HG03025 (cell line): ENCODE data around the gene UNC45A.

Experiments used
- ATAC-seq: cut with Tn5 transposase; IDR thresholded peaks from one replicate; pipeline ENCODE4 v1.9.1; 2021; ENCODE audit warnings: mild to moderate bottlenecking, moderate library complexity; ENCODE audit not compliant: unreplicated experiment, low FRiP score

UNC45A gene

DNA sequence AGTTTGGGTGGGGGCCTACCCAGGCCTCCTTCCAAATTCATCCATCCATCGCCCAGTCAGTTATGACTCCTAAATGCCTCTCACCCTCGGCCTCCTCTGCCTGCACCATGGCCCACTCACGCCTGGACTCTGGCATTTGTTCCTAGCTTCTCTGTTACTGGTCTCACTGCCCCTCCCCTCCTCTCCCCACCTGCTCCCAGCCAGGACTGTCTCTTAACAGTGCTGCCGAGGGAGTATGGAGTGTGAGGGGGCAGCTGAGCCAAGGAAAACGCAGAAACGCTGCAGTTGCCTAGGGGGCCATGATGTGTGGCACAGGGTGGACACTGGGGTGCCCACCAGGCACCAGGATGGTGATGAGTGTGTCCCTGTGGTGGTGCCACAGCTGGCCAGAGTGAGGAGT lies 22.7 kb downstream of the UNC45A start:
- no peak for ATAC-seq

DNA sequence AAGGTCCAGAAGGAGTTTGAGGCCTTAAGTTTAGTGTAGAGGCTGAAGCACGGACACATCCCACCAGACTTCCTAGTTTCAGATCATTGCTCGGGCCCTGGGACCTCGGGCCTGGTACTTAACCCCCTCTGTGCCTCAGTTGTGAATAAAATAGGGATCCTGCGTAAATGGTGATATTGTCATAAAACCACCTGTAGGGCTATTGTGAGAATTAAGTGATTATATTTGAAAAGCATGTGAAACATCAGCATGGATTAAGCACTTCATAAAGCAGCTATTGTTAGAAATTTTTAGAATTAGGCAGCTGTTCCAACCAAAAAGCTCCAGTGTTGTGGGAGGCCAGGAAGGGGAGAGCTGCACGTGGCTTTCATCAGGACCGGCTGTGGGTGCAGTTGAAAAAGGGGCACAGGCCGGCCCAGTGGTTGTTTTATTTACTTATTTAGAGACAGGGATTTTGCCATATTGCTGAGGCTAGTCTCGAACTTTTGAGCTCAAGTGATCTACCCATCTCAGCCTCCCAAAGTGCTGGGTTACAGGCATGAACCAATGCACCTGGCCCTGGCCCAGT lies 24.0 kb downstream of the UNC45A start:
- ATAC-seq = no peak

DNA sequence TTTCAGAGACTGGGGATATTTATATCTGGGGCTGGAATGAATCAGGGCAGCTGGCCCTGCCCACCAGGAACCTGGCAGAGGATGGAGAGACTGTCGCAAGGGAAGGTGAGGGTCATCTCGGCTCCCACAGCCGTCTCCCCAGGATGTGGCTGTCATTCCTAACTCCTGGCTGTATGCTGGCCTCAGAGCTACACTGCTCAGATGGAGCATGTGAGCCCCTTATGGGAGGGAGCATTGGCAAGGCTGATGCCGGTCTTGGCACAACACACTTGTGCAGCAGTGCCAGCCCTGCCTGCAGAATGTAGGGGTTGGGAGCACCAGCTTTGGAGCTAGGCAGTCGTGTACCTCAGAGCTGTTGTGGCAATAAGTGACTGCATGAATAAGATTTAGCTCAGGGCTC lies 24.8 kb downstream of the UNC45A start:
- no peak for ATAC-seq

DNA sequence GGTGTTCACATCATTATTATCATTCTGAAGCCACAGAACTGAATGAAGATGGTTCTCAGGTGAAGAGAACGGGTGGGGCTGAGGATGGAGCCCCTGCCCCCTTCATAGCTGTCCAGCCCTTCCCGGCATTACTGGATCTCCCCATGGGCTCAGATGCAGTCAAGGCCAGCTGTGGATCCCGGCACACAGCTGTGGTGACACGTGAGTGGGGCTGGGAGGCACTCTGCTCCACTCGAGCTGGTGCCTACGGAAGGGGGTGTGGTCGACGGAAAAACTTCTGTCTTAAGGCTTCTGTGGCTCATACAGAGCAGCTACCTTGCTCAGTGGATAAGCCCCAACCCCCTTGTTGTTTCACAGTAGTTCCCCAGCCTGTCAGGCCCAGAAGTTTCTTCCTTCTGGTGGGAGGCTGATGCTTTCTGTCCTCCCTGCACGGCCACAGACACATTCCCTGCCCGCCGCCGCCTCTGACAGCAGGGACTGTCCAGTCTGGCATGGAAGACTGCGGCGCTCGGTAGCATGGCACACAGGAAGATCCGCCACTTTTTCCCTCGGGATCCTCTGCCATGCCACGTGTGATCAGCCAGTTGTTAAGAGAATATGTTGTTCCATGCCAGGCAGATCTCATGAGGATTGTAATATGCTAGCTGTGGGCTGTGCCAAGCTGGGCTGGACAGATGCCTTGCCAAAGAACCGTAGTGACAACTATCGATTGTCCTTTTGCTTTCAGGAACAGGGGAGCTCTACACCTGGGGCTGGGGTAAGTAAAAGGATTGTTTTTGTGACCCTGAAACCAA lies 25.4 kb downstream of the UNC45A start:
- no peak for ATAC-seq

DNA sequence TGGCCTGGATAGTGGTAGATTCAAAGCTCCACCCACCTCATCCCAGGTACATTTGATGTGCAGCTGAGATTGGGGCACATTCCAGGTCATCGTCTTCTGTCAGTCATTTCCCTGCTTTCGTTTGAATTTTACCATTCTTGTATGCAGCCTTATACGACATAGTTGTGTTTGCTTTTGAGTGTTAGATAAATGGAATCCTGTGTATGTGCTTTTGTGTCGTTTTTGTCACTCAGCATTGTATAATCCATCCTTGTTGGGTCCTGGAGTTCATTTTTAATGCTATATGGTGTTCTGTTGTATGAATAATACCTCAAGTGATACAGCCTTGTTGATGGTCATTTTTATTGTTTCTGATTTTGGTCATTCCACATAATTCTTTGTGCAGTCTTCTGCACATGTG lies 26.9 kb downstream of the UNC45A start:
- no peak for ATAC-seq

DNA sequence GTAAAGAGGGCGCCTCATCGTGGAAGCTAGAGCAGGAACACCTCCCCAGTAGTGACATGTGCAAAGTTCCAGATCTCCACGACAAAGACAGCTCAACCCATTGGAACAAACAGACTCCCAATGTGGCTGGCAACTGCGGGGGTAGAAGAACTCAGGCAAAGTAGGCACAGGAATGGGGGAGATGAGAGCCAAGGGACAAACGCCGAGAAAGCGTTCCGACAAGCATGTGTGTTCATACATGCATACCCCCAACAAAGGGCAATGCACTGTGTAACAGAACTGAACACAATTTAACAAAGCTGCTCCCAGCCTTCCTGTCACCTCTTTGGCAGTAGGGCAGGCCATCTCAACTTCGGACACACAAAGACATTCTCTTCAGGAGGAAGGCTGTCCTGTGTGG lies 31.2 kb downstream of the UNC45A start:
- ATAC-seq = no peak

DNA sequence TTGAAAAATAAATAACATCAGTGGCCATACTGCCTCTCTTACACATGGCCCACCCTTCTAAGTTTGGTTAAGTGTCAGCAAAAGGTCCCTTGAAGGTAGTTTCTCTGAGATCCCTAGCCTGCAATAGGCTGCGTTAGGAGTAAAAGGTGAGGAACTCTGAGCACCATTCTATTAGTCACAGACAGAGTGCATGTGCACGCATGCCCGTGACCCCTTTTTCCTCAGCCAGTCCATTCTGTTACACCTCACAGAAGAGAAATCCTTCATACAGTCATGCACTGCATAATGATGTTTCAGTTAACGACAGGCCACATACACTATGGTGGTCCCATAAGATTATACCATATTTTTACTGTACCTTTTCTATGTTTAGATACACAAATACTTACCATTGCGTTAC lies 32.1 kb downstream of the UNC45A start:
- ATAC-seq = no peak

DNA sequence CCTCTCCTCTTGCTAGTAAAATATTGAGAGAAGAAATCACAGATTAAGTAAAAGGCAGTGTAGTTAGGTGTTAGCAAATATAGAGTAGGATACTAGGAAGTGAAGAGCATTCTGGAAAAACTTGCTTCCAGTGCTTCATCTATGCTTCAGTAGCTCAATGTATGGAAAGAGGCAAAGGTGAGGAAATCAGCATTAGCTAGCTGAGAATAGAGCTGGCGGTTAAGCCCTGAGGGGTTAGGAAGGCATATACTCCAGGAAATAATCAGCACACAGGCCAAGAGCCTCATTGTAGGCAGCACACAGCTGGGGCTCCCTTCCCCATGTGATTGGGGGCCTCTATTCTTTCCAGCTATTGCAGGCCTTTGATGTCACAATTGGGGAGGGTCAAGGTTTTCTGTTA lies 33.3 kb downstream of the UNC45A start:
- no peak for ATAC-seq

DNA sequence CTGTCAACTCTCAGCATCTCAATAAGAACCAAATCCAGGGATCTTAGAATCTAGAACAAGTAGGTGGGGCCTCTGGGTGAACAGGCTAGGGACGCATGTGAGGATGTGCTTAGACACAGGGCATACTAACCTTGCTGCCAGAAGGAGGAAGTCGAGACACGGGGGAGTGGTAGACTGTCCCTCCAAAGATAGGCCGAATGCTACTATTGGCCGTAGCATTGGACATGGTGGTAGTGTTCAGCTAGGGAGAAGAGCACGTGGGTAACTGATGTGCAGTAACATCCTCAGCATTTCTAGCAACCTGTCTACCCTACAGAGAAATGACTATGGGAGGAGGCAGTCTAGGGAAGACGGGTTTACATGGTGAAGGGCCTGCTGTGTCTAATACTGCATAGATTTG lies 35.2 kb downstream of the UNC45A start:
- ATAC-seq = no peak

DNA sequence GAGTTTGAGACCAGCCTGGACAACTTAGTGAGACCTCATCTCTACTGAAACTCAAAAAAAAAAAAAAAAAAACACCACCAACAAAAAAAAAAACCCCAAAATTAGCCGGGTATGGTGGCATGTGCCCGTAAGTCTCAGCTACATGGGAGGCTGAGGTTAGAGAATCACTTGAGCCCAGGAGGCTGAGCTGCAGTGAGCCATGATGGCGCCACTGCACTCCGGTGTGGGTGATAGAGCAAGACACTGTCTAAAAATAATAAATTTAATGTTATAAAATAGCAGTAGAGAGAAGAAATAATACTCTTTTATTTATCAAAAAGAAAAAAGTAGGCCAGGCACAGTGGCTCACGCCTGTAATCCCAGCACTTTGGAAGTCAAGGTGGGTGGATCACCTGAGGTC lies 37.0 kb downstream of the UNC45A start:
- ATAC-seq = no peak

DNA sequence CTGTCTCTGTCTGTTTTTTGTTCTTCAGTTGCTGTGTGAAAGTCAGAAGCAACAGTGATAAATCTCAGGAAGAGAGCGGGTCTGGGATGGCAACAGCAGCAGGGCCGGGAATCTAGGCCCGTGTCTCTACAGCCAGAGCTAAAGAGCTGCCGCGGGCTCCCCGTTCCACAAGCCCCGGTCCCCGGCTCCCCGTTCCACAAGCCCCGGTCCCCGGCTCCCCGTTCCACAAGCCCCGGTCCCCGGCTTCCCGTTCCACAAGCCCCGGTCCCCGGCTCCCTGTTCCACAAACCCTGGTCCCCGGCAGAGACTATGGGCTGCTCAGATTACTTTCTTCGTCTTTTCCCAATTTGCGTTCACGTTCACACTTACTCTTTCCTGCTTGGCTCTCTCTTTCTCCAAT lies 39.1 kb downstream of the UNC45A start:
- ATAC-seq = no peak

DNA sequence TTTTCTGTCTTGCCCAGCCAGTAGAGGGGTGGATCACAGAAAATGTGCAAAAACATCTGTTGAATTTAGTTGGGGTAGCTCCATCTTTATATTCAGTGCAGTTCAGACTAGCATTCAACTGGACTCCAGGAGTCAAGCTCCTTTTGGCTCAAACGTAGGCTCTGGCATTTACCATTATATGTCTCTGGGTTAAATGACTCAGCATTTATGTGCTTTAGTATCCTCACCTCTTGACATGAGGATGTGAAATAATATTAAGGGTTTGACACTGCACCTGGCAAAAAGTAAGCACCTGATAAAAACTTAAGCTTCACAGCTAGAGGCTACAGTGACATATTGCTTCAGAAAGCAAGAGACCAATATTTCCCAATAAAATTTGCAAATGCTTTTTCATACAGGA lies 44.5 kb downstream of the UNC45A start:
- no peak for ATAC-seq

DNA sequence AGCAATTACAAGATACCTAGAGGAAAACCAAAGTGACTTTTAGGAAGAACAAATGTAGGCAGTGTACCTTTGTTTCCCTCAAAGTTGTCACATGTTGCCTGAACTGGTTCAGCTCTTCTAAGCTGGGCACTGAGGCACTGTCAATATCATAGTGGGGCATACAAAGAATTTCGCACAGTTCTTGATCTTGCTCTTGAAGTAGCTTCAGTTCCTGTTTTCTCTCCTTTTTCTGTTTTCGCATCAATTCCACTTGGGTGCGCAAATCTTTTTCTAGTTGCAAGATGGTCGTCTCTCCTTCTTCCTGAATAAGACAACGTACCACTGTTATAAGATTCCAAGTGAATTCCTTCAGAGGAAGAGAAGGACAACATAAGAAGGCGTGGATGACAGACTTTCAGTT lies 46.6 kb downstream of the UNC45A start:
- no peak for ATAC-seq

DNA sequence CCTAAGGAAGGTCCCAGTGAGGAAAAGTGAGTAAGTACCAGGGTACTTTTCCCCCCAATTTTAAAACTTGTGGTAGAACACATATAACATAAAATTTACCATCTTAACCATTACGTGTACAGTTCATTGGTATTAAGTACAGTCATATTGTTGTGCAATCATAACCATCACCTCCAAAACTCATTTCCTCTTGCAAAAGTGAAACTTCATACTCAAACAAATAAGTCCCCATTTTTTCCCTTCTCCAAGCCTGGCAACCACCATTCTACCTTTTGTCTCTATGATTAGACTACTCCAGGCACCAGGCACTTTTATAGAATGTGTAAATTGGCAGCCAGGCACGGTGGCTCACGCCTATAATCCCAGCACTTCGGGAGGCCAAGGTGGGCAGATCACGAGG lies 47.0 kb downstream of the UNC45A start:
- ATAC-seq = no peak

DNA sequence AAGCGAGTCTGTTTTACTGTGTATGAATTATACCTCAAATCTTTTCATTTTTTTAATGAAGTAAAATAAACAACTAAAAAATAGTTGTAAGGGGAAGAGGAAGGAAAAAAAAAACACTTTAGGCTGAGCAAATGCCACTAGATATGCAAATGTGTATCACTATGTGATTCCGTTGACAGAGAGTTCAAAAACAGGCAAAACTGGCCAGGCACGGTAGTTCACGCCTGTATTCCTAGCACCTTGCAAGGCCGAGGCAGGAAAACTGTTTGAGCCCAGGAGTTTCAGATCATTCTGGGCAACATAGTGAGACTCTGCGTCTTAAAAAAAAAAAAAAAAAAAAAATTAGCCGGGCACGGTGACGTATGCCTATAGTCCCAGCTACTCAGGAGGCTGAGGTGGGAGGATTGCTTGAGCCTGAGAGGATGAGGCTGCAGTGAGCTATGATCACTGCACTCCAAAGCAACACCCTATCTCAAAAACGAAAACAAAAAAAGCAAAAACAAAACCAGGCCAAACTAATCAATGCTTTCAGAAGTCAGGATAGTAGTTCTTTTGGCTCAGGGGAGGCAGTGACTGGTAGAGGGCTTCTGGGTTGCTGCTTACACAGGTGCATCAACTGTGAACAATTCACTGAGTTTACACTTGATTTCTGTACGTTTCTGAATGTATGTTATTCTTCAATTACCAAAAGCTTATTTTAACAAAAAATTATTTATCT lies 51.9 kb downstream of the UNC45A start:
- ATAC-seq = no peak

DNA sequence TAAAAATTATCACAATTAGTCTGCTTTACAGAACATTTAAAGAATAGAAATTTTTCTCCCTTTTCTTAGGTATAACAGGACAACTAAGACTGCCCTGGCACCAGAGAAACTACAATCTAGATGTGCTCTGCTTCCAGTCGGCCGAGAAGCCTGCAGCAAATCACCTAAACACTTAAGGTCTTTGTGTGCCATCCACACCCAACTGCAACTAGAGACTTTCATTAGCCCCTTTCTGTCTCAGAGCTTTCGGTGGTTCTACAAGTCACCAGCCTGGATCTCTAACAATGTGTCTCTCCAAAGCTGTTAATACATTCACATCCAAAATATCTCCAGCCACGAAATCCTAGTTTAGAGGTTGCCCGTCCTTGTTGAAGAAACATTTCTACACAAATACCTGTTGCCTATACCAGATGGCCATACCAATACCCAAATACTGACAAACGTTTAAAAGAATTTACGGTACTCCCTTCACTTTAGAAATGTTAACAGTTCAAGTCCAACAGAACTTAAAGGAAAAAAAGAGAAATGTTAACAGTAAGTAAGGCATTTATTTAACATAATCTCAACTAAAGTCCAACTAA lies 52.6 kb downstream of the UNC45A start:
- no peak for ATAC-seq

DNA sequence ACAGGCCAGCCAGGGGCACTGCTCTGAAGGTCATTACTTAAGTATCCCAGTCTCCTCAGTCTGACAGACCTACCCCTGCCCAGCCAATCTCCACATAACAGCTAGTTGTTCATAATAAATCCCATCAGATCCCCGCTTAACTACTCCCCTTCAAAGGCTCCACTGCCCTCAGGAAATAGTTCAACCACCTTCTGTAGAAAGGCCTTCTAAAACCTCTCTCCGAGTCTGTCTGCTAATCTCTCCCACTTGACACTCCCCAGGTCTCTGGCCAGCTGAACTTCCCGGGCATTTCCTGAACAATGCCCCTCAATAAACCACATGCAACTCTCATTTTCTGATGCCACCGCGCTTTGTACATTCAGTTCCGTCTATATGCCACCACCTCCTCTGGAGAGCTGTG lies 53.2 kb downstream of the UNC45A start:
- no peak for ATAC-seq

DNA sequence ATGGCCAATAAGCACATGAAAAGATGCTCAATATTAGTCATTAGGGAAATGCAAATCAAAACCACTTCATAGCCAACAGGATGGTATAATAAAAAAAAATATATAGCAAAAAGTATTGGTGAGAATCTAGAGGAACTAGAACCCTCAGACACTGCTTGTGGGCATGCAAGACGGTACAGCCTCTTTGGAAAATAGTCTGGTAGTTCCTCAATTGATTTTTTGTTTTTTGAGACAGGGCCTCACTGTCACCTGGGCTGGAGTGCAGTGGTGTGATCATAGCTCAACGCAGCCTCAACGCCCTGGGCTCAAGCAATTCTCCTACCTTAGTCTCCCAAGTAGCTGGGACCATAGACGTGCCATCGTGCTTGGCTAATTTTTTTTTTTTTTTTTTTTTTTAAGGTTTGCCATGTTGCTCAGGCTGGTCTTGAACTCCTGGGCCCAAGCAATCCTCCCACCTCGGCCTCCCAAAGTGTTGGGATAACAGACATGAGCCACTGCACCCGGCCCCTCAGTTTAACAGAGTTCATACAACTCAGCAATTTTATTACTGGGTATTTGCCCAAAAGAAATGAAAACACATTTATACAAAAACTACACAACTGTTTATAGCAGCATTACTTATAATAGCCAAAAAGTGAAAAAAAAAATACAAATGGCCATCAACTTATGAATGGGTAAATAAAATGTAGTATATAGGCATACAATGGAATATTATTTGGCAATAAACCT lies 54.1 kb downstream of the UNC45A start:
- ATAC-seq = no peak

DNA sequence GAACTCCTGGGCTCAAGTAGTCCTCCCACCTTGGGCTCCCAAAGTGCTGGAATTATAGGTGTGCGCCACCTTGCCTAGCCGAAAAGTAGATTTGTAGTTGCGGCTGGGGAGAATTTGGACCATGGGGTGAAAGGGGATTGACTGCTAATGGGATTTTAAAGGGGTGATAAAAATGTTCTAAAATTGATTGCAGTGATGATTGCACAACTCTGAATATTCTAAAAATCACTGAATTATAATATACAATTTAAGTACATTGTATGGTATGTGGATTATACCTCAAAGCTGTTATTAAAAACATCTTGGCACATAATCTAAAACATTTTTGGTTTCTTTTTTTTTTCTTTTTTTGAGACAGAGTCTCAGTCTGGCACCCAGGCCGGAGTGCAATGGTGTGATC lies 55.4 kb downstream of the UNC45A start:
- ATAC-seq = no peak

DNA sequence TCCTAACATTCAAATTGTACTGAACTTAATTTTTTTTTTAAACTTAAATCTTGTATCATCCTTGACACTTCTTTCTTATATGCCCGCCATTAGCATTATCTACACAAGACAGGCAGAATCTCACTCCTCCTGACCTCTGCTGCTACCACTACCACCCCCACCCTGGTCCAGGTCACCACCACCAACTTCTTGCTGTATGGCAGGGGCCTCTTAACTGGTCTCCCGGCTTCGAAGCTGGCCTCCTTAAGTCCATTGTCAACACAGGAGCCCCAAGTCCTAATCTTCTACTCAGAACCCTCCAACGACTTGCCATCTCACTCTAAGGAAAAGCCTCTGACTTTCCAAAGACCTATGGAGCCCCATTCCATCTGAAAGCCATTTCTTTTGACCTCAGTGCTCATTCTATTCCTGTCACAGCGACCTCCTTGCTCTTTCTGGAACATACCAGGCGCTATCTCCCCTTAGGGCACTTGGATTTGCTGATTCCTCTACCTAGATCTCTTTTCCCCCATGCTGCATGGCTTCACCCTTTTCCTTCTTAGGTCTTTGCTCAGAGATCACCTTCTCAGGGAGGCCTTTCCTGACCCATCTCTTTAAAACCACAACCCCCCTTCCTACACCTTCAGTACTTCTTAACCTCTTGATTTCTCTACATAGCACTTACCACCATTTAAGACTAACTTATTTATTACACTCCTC lies 56.7 kb downstream of the UNC45A start:
- no peak for ATAC-seq
